ENCODE results near the gene FUBP3.

DNA sequence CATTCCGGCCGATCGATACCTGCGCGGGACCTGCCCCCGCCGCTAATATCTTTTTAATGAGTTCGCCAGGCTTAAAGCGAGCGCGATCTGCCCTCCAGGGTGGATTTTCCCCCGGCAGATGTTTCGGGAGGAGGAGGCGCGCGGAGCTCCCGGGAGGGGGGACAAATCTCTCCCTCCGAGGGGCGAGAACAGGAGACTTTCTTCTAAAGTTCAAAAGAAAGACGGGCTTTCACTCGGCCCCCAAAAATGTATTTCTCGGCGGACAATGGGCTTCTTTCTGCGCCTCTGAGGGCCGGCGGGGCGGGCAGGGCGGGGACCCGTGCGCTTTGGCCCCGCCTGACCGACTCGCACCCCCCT is 80.9 kb downstream of the FUBP3 start:
- TF ChIP-seq, protein P1, sequence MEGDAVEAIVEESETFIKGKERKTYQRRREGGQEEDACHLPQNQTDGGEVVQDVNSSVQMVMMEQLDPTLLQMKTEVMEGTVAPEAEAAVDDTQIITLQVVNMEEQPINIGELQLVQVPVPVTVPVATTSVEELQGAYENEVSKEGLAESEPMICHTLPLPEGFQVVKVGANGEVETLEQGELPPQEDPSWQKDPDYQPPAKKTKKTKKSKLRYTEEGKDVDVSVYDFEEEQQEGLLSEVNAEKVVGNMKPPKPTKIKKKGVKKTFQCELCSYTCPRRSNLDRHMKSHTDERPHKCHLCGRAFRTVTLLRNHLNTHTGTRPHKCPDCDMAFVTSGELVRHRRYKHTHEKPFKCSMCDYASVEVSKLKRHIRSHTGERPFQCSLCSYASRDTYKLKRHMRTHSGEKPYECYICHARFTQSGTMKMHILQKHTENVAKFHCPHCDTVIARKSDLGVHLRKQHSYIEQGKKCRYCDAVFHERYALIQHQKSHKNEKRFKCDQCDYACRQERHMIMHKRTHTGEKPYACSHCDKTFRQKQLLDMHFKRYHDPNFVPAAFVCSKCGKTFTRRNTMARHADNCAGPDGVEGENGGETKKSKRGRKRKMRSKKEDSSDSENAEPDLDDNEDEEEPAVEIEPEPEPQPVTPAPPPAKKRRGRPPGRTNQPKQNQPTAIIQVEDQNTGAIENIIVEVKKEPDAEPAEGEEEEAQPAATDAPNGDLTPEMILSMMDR (conservative IDR thresholded peaks at IDR 0.05; ENCODE audit: low read length): no peak
- TF ChIP-seq EZH2phosphoT487 (IDR thresholded peaks at IDR 0.05; ENCODE audit: borderline replicate concordance): no peak
